Sigmoid colon (tissue), 7 donors: ENCODE data around the gene MAP3K6. TPM values are rescaled to one million over a fixed set of nuclear protein-coding genes. Genes with fewer than 3 reads are reported as not detected.

Experiments used
- DNase-seq: peaks from one replicate; pipeline ENCODE4 v3.0.0-alpha.2; 2019
- H3K27ac ChIP-seq, 4 donors: fragments of 200-600 bp; sonication (generic); one replicate each; pipeline ENCODE4 v1.5.1; 2016 to 2019; ENCODE audit warnings: mild to moderate bottlenecking in 1 of 4
- H3K27me3 ChIP-seq, 3 donors: fragments of 200-600 bp; sonication (generic); one replicate each; pipeline ENCODE4 v1.5.1; 2019; ENCODE audit warnings: mild to moderate bottlenecking in 1 of 3
- H3K36me3 ChIP-seq, 4 donors: fragments of 200-600 bp; sonication (generic); one replicate each; pipeline ENCODE4 v1.5.1; 2016 to 2019
- H3K4me1 ChIP-seq, 4 donors: fragments of 200-600 bp; sonication (generic); one replicate each; pipeline ENCODE4 v1.5.1; 2017 to 2019
- H3K4me3 ChIP-seq, 4 donors: fragments of 200-600 bp; sonication (generic); one replicate each; pipeline ENCODE4 v1.5.1; 2017 to 2019; ENCODE audit warnings: mild to moderate bottlenecking in 2 of 4, moderate library complexity in 1 of 4
- H3K9me3 ChIP-seq, 4 donors: fragments of 200-600 bp in 3 of 4; sonication (generic) in 3 of 4; one replicate each; pipeline versions ENCODE4 v1.5.1 to v1.6.1; 2013 to 2019
- EP300 ChIP-seq, 4 donors: sonication (generic); formaldehyde crosslinking; IDR thresholded peaks; one replicate each; pipeline ENCODE4 v1.6.1; 2017; ENCODE audit warnings: antibody characterized with exemption in 4 of 4
- POLR2A ChIP-seq, 2 donors: fragments of 450-650 bp; IDR thresholded peaks; one replicate each; pipeline ENCODE4 v1.6.1; 2016; ENCODE audit warnings: antibody characterized with exemption in 2 of 2, mild to moderate bottlenecking in 2 of 2, moderate library complexity in 2 of 2
- POLR2AphosphoS5 ChIP-seq, 4 donors: sonication (generic); formaldehyde crosslinking; IDR thresholded peaks; one replicate each; pipeline ENCODE4 v1.6.1; 2017; ENCODE audit warnings: antibody characterized with exemption in 4 of 4
- WGBS, 2 donors: extraction: QIAGEN DNeasy Blood & Tissue Kit; methylation state at CpG; one replicate each; pipeline ENCODE4 v1.1.7; 2013; 5-methylcytosine and 5-hydroxymethylcytosine counted together
- intact Hi-C: fragments of 100-400 bp; cut with DNase I; formaldehyde crosslinking; loops from one replicate; pipeline ENCODE4 v1.15.1; 2023
- polyA plus RNA-seq, 3 donors: library from polyadenylated mRNA; stranded (reverse); fragments of 200-250 nt; gene quantifications; one replicate each; pipeline ENCODE4 v1.2.3, GENCODE V29; 2013
- total RNA-seq, 4 donors: library from RNA; depleted of rRNA; stranded (reverse); fragments of >200 nt; gene quantifications; one replicate each; pipeline ENCODE4 v1.1.0, GENCODE V29; 2016
- TF ChIP-seq, protein P1 (sequence below), 4 experiments: fragments of 450-650 bp in 3 of 4; fragments of 200-600 bp in 1 of 4; IDR thresholded peaks; one replicate each; pipeline ENCODE4 v1.5.1; 2016 to 2019; ENCODE audit warnings: antibody characterized with exemption in 4 of 4, mild to moderate bottlenecking in 3 of 4, moderate library complexity in 2 of 4
- donor health status: healthy with polysubstance abuse.
- donor health status: Bipolar disorder and iron deficiency.
- donor health status: healthy.

The MAP3K6 gene
- total and polyA plus RNA-seq, 7 donors, result 3.7 to 50.4 (median 21.2) TPM

DNA sequence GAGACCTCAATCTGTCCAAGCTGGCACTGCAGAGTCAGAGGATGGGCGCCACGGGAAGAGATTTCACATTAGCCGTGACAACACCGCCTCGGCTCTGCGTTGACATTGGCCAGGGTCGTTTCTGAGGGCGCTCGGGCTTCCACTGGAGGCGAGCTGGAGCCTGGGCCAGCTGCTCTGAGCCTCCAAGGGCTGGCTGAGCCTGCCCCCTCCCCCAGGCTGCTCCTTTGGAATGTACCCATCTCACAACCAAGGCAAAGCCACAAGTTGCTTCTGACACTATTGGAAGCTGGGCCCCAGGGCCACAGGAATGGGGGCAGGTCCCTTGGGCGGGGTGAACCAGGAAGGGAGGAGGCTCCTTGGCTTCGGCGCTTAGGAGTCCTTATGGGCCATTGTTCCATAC is 38.3 kb upstream of the MAP3K6 start:
- no peak for DNase-seq
- TF ChIP-seq POLR2AphosphoS5 (IDR thresholded peaks at IDR 0.05), result peak in 1 of 4 donors; percentile 62
- TF ChIP-seq POLR2A (IDR thresholded peaks at IDR 0.05), result no peak
- Histone ChIP-seq H3K4me3 (no peak overlapping the region), H3K36me3 (peaks cover 10 to 41% (median 33%) of the 10 kb centered on the region in 4 donors), H3K27ac (peak overlapping the region; percentile 79 to 88 (median 81)), H3K27me3 (no peaks in the 10 kb centered on the region), H3K9me3 (no peaks in the 10 kb centered on the region), H3K4me1 (peaks cover 0 to 65% (median 57%) of the 10 kb centered on the region in 4 donors)
- WGBS, 2 donors, result 77 to 78% methylated on average over 13 of the region's 13 CpGs
- intact Hi-C loops, result no loop called here

DNA sequence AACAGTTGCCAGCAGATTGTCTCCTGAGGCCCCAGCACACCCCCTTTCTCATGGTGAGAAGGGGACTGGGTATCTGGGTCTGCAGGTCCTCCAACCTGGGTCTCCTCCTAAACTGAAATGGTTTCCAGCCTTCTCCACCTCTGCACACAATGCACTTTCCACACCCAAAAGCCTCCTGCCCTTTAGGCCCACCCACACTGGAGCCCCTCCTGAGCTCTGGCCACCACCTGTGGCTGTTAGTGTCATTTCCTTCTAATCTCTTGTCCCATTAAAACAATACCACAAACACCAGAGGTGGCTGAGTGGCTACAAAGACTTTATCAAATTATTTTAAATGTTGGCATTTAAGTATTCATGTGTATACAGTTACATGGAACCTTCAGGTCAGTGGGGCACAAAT is 37.2 kb upstream of the MAP3K6 start:
- intact Hi-C loops, result loop anchor here (5.0 kb wide), 2 partner anchors 153 to 258 kb away; no protein-coding TSS in a partner anchor
- Histone ChIP-seq H3K27me3 (no peaks in the 10 kb centered on the region), H3K36me3 (peaks cover 5 to 30% (median 25%) of the 10 kb centered on the region in 4 donors), H3K9me3 (no peaks in the 10 kb centered on the region), H3K4me1 (peaks cover 0 to 76% (median 66%) of the 10 kb centered on the region in 4 donors), H3K4me3 (no peak overlapping the region), H3K27ac (peak overlapping the region; percentile 79 to 88 (median 81))
- no peak for DNase-seq
- TF ChIP-seq POLR2A (IDR thresholded peaks at IDR 0.05), result no peak
- TF ChIP-seq EP300 (IDR thresholded peaks at IDR 0.05), result no peak
- no peak for TF ChIP-seq POLR2AphosphoS5 (IDR thresholded peaks at IDR 0.05)
- TF ChIP-seq, protein P1, sequence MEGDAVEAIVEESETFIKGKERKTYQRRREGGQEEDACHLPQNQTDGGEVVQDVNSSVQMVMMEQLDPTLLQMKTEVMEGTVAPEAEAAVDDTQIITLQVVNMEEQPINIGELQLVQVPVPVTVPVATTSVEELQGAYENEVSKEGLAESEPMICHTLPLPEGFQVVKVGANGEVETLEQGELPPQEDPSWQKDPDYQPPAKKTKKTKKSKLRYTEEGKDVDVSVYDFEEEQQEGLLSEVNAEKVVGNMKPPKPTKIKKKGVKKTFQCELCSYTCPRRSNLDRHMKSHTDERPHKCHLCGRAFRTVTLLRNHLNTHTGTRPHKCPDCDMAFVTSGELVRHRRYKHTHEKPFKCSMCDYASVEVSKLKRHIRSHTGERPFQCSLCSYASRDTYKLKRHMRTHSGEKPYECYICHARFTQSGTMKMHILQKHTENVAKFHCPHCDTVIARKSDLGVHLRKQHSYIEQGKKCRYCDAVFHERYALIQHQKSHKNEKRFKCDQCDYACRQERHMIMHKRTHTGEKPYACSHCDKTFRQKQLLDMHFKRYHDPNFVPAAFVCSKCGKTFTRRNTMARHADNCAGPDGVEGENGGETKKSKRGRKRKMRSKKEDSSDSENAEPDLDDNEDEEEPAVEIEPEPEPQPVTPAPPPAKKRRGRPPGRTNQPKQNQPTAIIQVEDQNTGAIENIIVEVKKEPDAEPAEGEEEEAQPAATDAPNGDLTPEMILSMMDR (IDR thresholded peaks at IDR 0.05), result no peak

DNA sequence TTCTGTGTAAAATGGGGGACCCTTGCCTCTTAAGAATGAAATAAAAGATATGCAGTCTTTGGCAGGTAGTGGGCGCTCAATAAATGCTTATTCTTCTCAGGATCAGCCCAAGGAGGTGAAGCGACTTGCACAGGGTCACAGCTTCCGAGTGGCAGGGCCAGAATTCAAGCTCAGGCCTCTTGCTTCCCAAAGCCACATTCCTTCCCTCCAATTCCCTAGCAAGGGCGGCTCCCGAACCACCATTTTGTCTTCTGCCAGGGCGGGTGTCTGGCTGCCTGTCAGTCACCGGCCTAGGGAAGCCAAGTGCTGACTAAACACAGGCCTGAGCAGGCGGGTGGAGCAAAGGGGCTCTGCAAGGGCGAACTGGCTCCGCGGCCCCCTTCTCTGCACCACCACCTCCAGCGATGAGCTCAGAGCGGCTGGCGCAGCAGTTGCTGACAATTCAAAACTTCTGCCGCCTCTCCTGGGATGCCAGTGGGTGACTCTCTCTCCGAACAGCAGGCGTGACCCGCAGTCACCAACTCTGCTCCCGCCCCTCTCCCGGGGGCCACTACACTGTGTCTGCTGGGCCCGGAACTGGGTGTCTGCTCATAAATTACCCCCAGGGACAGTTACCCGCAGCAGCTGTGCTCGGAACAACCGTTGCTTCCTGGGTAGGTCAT is 36.4 kb upstream of the MAP3K6 start:
- peak overlapping the region in 2 of 4 donors; percentile 16 to 21 for H3K4me3 ChIP-seq
- peak; percentile 91 for DNase-seq
- peaks cover 5 to 22% (median 19%) of the 10 kb centered on the region in 4 donors for H3K36me3 ChIP-seq
- no peaks in the 10 kb centered on the region for H3K27me3 ChIP-seq
- intact Hi-C loops, result loop anchor here (5.0 kb wide), 2 partner anchors 154 to 259 kb away; no protein-coding TSS in a partner anchor
- peaks cover 0 to 83% (median 67%) of the 10 kb centered on the region in 4 donors for H3K4me1 ChIP-seq
- 34 to 70% methylated on average over 24 of the region's 24 CpGs for WGBS, 2 donors
- TF ChIP-seq POLR2AphosphoS5 (IDR thresholded peaks at IDR 0.05), result peak in 3 of 4 donors; percentile 35 to 50 (median 41)
- TF ChIP-seq, protein P1 (IDR thresholded peaks at IDR 0.05), result no peak
- H3K9me3 ChIP-seq, result no peaks in the 10 kb centered on the region
- H3K27ac ChIP-seq, result peak overlapping the region; percentile 79 to 88 (median 81)

DNA sequence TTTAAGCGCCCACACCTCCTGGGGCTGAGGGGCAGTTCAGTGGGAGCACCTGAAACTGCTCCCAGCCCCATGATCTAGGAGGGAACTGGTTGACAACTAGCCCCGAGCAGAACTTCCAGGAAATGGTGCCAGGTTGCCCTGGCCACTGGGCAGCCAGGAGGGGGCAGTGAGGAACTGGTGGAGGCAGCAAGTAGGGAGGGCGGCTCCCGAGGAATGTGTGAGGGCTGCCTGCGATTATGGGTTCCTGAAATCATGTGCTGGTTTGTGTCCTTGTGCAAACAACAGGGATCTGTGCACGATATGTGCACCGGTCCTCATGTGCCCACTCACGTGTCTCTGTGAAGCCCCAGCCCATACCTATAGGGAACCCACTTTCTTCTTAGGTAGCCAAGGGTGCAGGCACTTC is 35.6 kb upstream of the MAP3K6 start:
- no peaks in the 10 kb centered on the region for H3K9me3 ChIP-seq
- peaks cover 0 to 83% (median 67%) of the 10 kb centered on the region in 4 donors for H3K4me1 ChIP-seq
- WGBS, 2 donors, result 19 to 37% methylated on average over 8 of the region's 8 CpGs
- TF ChIP-seq, protein P1 (IDR thresholded peaks at IDR 0.05), result peak; percentile 14 to 60 (median 44)
- TF ChIP-seq EP300 (IDR thresholded peaks at IDR 0.05), result no peak
- TF ChIP-seq POLR2AphosphoS5 (IDR thresholded peaks at IDR 0.05), result peak; percentile 16 to 61 (median 50)
- TF ChIP-seq POLR2A (IDR thresholded peaks at IDR 0.05), result no peak
- H3K27ac ChIP-seq, result peak overlapping the region; percentile 79 to 88 (median 81)
- H3K36me3 ChIP-seq, result peaks cover 5 to 14% (median 10%) of the 10 kb centered on the region in 4 donors
- H3K27me3 ChIP-seq, result no peaks in the 10 kb centered on the region
- intact Hi-C loops, result loop anchor here (5.0 kb wide), 2 partner anchors 155 to 260 kb away; no protein-coding TSS in a partner anchor
- DNase-seq, result peak; percentile 91
- H3K4me3 ChIP-seq, result no peak overlapping the region

DNA sequence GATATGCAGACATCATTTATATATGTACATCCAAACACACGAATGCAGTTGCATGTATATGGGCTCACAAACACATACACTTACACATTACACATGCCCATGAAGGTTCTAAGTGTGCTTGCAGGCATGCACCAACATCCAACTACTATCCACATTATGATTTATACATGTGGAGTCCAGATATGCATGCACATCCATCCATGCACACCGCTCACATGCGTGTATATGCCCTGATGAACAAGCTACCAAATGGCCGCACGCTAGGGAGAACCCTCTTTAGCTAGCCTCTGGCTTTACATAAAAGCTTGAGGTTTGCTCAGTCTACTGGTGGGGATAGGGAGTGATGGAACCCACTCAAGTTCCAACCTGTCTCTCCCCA is 34.2 kb upstream of the MAP3K6 start:
- intact Hi-C loops, result loop anchor here (5.0 kb wide), 2 partner anchors 156 to 261 kb away; no protein-coding TSS in a partner anchor
- no peak for DNase-seq
- peaks cover 0 to 72% (median 56%) of the 10 kb centered on the region in 4 donors for H3K4me1 ChIP-seq
- no peaks in the 10 kb centered on the region for H3K9me3 ChIP-seq
- TF ChIP-seq POLR2AphosphoS5 (IDR thresholded peaks at IDR 0.05), result peak in 2 of 4 donors; percentile 61 to 66
- TF ChIP-seq, protein P1 (IDR thresholded peaks at IDR 0.05), result no peak
- WGBS, 2 donors, result 85 to 93% methylated on average over 5 of the region's 5 CpGs
- peak overlapping the region in 1 of 4 donors; percentile 80 for H3K27ac ChIP-seq
- peaks cover 0 to under 1% (median 0%) of the 10 kb centered on the region in 4 donors for H3K36me3 ChIP-seq
- no peak overlapping the region for H3K4me3 ChIP-seq
- H3K27me3 ChIP-seq, result no peaks in the 10 kb centered on the region
